A375 (cell line): ENCODE measurements around the gene SMCO3. TPM values are rescaled to one million over a fixed set of nuclear protein-coding genes. Genes with fewer than 3 reads are reported as not detected.

Experiments used
- total RNA-seq: library from RNA; depleted of rRNA; stranded (reverse); fragments of >200 nt; shearing (Covaris generic); gene quantifications from 2 replicates; pipeline ENCODE4 v1.2.3, GENCODE V29; 2014; rRNA removed

SMCO3 gene
- total RNA-seq: not detected in 2 replicates

GRCh38 chr12:14814014-14814413 is at the start of gene SMCO3:
Gene SMCO3 (minus strand): TSS chr12:14814182. CDS start chr12:14806680, 7,502 bp downstream.

GRCh38 chr12:14843425-14843887 is 29.5 kb upstream of the SMCO3 start, which contains the start of gene ART4:
Gene ART4 (minus strand): TSS chr12:14843526. CDS start chr12:14843113, 413 bp downstream.

GRCh38 chr12:14803011-14803829 is 10.8 kb downstream of the SMCO3 start, which contains the start of the genes C12orf60 and WBP11:
Gene C12orf60 (plus strand): TSS chr12:14803670. CDS start chr12:14822936, 19,266 bp downstream.
Gene WBP11 (minus strand): TSS chr12:14803478. CDS start chr12:14801383, 2,095 bp downstream.

Other genes starting within 250 kb of the SMCO3 start
- gene PLBD1, start 246.3 kb downstream of the SMCO3 start, total RNA-seq: not detected in 2 replicates
- 0.05 TPM in 1 of 2 replicates, not detected in the other for gene GUCY2C, start 117.6 kb downstream of the SMCO3 start, total RNA-seq
- gene WBP11, start 10.7 kb downstream of the SMCO3 start, total RNA-seq: 43.5 and 64.8 TPM in 2 replicates
- gene C12orf60, start 10.5 kb downstream of the SMCO3 start, total RNA-seq: 0.69 and 0.94 TPM in 2 replicates
- not detected in 2 replicates for gene ART4, start 29.3 kb upstream of the SMCO3 start, total RNA-seq
- 10.9 and 18.3 TPM in 2 replicates for gene MGP, start 71.7 kb upstream of the SMCO3 start, total RNA-seq
- not detected in 2 replicates for gene ERP27, start 124.4 kb upstream of the SMCO3 start, total RNA-seq
- gene ARHGDIB, start 147.4 kb upstream of the SMCO3 start, total RNA-seq: 5.4 and 8.1 TPM in 2 replicates
- gene PDE6H, start 158.9 kb upstream of the SMCO3 start, total RNA-seq: not detected in 2 replicates